Fibroblast of lung (primary cell): ENCODE measurements around the gene YWHAQ. TPM values are rescaled to one million over a fixed set of nuclear protein-coding genes. Genes with fewer than 3 reads are reported as not detected.
"Not testable (repeated sequence)": the region's sequence is repeated elsewhere in the genome, so short reads cannot be mapped to it uniquely, and the experiment has no call there.

ENCODE experiments used
- DNase-seq, 2 donors: peaks; one replicate each; pipeline versions ENCODE4 v3.0.0 to v3.0.0-alpha.2; 2010; ENCODE audit warnings: low read depth in 2 of 2
- H2AFZ ChIP-seq: 2 replicates; pipeline ENCODE4 v1.5.1; 2012; ENCODE audit warnings: low read length, control low read depth, inconsistent platforms
- H3K27ac ChIP-seq: 2 replicates; pipeline ENCODE4 v1.5.1; 2011; ENCODE audit warnings: low read length, control low read depth; ENCODE audit not compliant: insufficient read depth
- H3K27me3 ChIP-seq: 2 replicates; pipeline ENCODE4 v1.5.1; 2011; ENCODE audit warnings: mild to moderate bottlenecking, low read length; ENCODE audit not compliant: control insufficient read depth, insufficient read depth
- H3K36me3 ChIP-seq: 2 replicates; pipeline ENCODE4 v1.5.1; 2011; ENCODE audit warnings: low read length; ENCODE audit not compliant: control insufficient read depth, insufficient read depth
- H3K4me1 ChIP-seq: 2 replicates; pipeline ENCODE4 v1.5.1; 2011; ENCODE audit warnings: low read length; ENCODE audit not compliant: control insufficient read depth, insufficient read depth; ENCODE audit errors: extremely low read depth
- H3K4me2 ChIP-seq: 2 replicates; pipeline ENCODE4 v1.5.1; 2011; ENCODE audit warnings: low read length, control low read depth; ENCODE audit not compliant: insufficient read depth; ENCODE audit errors: extremely low read depth
- H3K4me3 ChIP-seq, 4 experiments: fragments of 200-600 bp in 1 of 4; sonication (generic) in 1 of 4; replicated peaks in 1 of 4; 2 replicates each; pipeline ENCODE4 v1.5.1; 2011 to 2016; ENCODE audit warnings: low read length in 4 of 4, low read depth in 3 of 4, mild to moderate bottlenecking in 3 of 4, control low read depth in 2 of 4, inconsistent platforms in 1 of 4, mixed read lengths in 1 of 4; ENCODE audit not compliant: insufficient read depth in 1 of 4; ENCODE audit errors: control extremely low read depth in 1 of 4
- H3K79me2 ChIP-seq: 2 replicates; pipeline ENCODE4 v1.5.1; 2012; ENCODE audit warnings: mild to moderate bottlenecking, low read length, inconsistent platforms; ENCODE audit not compliant: control insufficient read depth, insufficient read depth
- H3K9ac ChIP-seq: 2 replicates; pipeline ENCODE4 v1.5.1; 2011; ENCODE audit warnings: mild to moderate bottlenecking, low read length, control low read depth; ENCODE audit not compliant: insufficient read depth
- H3K9me3 ChIP-seq: 2 replicates; pipeline ENCODE4 v1.5.1; 2012; ENCODE audit warnings: low read depth, low read length; ENCODE audit not compliant: control insufficient read depth, insufficient read depth
- H4K20me1 ChIP-seq: 2 replicates; pipeline ENCODE4 v1.5.1; 2011; ENCODE audit warnings: low read length; ENCODE audit not compliant: control insufficient read depth, insufficient read depth; ENCODE audit errors: extremely low read depth
- EZH2 ChIP-seq: IDR thresholded peaks from 2 replicates; pipeline ENCODE4 v1.5.1; 2012; ENCODE audit warnings: low read length, control low read depth, mild to moderate bottlenecking; ENCODE audit errors: missing control alignments
- polyA plus RNA-seq, 2 donors: library from polyadenylated mRNA; depleted of rRNA in 1 of 2; stranded (reverse) in 1 of 2; unstranded in 1 of 2; fragments of >200 nt; gene quantifications; 2 replicates each; pipeline ENCODE4 v1.2.1, GENCODE V29; 2011 to 2012; ENCODE audit warnings: missing spikeins in 1 of 2
- total RNA-seq: library from RNA; depleted of rRNA; stranded (reverse); fragments of >200 nt; gene quantifications from 2 replicates; pipeline ENCODE4 v1.2.1, GENCODE V29; 2014
- TF ChIP-seq, protein P1 (sequence below), 2 donors: IDR thresholded peaks in 1 of 2; conservative IDR thresholded peaks in 1 of 2; 1 replicate in 1 of 2; 2 replicates in 1 of 2; pipeline ENCODE4 v1.5.1; 2011 to 2012; ENCODE audit warnings: low read length in 2 of 2, control low read depth in 1 of 2, inconsistent platforms in 1 of 2, low read depth in 1 of 2, mild to moderate bottlenecking in 1 of 2

YWHAQ gene
- total and polyA plus RNA-seq, 2 donors (not counting 1 experiment from before 2014, with no cell fraction given): 323 to 510 TPM

DNA sequence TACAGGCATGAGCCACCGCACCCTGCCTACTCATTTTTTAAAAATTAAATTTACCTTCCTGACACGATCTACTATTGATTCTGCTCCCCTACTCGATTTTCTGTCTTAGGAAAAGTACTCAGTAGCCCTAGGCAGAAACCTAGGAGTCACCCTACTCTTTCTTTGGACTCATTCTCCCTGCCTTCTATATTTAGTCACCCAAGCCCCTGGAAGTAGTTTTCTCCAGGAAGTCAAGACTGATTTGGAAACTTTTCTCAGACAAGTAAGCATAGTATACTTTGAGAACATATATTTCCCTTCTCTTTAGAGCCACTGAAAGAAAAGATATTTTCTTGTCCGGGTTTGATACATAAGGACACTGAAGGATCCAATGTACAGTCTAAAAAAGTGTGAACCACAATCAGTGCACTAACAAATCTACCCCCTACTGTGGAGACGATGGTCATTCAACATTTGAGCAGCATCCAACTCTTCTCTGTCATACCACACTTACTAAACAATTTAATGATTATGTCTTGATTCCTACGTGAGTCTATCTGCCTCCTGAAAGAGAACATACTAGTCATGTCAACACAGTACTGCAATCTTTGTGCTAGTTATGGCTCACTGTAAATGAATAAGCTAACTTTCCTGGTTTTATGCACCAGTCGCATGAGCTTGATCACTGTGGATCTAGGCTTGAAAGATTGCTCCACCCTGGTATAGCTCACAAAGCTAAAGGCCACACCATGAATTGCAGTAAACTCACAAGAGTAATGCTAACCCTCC, 19.8 kb downstream of the YWHAQ start:
- peaks cover 13% of the 10 kb centered on the region for H4K20me1 ChIP-seq
- H3K9me3 ChIP-seq: no peaks in the 10 kb centered on the region
- H3K27ac ChIP-seq: peak overlapping the region; percentile 6
- no peak for DNase-seq
- no peak overlapping the region for H3K4me3 ChIP-seq
- TF ChIP-seq EZH2: no peak
- TF ChIP-seq, protein P1, sequence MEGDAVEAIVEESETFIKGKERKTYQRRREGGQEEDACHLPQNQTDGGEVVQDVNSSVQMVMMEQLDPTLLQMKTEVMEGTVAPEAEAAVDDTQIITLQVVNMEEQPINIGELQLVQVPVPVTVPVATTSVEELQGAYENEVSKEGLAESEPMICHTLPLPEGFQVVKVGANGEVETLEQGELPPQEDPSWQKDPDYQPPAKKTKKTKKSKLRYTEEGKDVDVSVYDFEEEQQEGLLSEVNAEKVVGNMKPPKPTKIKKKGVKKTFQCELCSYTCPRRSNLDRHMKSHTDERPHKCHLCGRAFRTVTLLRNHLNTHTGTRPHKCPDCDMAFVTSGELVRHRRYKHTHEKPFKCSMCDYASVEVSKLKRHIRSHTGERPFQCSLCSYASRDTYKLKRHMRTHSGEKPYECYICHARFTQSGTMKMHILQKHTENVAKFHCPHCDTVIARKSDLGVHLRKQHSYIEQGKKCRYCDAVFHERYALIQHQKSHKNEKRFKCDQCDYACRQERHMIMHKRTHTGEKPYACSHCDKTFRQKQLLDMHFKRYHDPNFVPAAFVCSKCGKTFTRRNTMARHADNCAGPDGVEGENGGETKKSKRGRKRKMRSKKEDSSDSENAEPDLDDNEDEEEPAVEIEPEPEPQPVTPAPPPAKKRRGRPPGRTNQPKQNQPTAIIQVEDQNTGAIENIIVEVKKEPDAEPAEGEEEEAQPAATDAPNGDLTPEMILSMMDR (conservative IDR thresholded peaks at IDR 0.05 in 1 of 2, IDR thresholded peaks at IDR 0.05 in 1 of 2; ENCODE audit: low read depth in 1 of 2, low read length in 2 of 2): no peak
- no peaks in the 10 kb centered on the region for H3K36me3 ChIP-seq
- no peak overlapping the region for H3K9ac ChIP-seq
- peaks cover 96% of the 10 kb centered on the region for H3K79me2 ChIP-seq
- peaks cover 20% of the 10 kb centered on the region for H3K4me1 ChIP-seq
- H3K27me3 ChIP-seq: no peaks in the 10 kb centered on the region
- H3K4me2 ChIP-seq: no peak overlapping the region
- H2AFZ ChIP-seq: no peak overlapping the region

DNA sequence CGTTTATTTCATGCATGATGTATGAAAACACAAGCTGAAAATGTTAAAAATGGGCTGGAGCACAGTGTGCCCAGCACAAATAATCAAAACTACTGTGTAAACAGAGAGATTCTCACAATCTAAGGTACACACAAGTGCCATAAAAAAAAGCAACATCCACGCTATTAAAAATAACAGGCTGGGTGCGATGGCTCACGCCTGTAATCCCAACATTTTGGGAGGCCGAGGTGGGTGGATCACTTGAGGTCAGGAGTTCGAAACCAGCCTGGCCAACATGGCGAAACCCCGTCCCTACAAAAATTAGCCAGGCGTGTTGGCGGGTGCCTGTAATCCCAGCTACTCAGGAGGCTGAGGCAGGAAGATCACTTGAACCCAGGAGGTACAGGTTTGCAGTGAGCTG, 22.3 kb downstream of the YWHAQ start:
- H3K4me3 ChIP-seq: peak overlapping the region in 3 of 4 experiments; percentile 1 to 8 (median 8)
- H3K9me3 ChIP-seq, H2AFZ ChIP-seq, H3K27me3 ChIP-seq, H3K9ac ChIP-seq, DNase-seq, H3K36me3 ChIP-seq: not testable (repeated sequence)
- peaks cover 96% of the 10 kb centered on the region for H3K79me2 ChIP-seq
- H3K4me1 ChIP-seq: peaks cover 13% of the 10 kb centered on the region
- peak overlapping the region; percentile 70 for H3K4me2 ChIP-seq
- H4K20me1 ChIP-seq: peaks cover 13% of the 10 kb centered on the region
- H3K27ac ChIP-seq: peak overlapping the region; percentile 59

DNA sequence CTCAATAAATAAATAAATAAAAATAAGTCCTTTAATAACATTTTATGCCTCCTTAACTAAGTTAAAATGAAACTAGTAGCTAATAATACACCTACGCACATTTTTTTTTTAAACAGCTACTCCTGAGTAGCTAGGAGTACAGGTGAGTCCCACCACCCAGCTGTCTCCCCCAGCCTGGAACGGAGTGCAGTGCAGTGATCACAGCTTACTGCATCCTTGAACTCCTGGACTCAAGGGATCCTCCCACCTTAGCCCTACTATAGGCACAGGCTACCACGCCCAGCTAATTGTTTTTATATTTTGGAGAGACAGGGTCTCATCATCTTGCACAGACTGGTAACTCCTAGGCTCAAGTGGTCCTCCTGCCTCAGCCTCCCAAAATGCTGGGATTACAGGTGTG, 28.4 kb downstream of the YWHAQ start:
- H4K20me1 ChIP-seq: peaks cover 3% of the 10 kb centered on the region
- H3K36me3 ChIP-seq: peaks cover 3% of the 10 kb centered on the region
- no peaks in the 10 kb centered on the region for H3K27me3 ChIP-seq
- H3K9me3 ChIP-seq: peaks cover 2% of the 10 kb centered on the region
- TF ChIP-seq, protein P1 (conservative IDR thresholded peaks at IDR 0.05 in 1 of 2, IDR thresholded peaks at IDR 0.05 in 1 of 2; ENCODE audit: low read depth in 1 of 2, low read length in 2 of 2): no peak
- no peak for TF ChIP-seq EZH2
- H3K79me2 ChIP-seq: peaks cover 98% of the 10 kb centered on the region
- no peak overlapping the region for H2AFZ ChIP-seq
- H3K4me2 ChIP-seq: no peak overlapping the region
- no peak overlapping the region for H3K4me3 ChIP-seq
- H3K27ac ChIP-seq: no peak overlapping the region
- H3K9ac ChIP-seq: no peak overlapping the region
- DNase-seq: no peak
- peaks cover 1% of the 10 kb centered on the region for H3K4me1 ChIP-seq
